ENCODE data around the gene DCT.
A peak's percentile ranks its signal among the peaks of the same experiment; 100 is the strongest.
"Not testable (repeated sequence)": the region's sequence is repeated elsewhere in the genome, so short reads cannot be mapped to it uniquely, and the experiment has no call there.

Gene DCT
- total RNA-seq: 0 to 1.2 (median 0.81) reads per million in 4 donors

DNA sequence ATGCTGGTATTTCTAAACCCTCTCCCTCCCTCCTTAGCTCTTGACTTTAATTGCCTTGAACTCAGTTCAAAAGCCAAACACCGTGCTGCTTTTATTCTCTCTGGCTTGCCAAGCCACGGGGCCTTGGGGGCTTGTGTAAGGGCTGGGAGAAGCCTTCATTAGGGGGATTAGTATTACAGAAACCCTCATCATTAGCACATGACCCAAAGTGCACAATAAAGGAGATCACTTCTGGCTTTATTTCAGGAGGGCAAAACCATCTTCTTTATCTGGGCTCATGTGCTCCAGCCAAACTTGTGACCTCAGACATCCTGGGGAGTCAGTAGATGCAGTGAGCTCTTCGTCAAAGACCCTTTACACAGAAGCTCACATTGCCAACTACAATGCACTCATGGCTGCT, at the start of gene DCT:
TSS of gene DCT (minus strand) at position 67 of the 400 bp plus-strand sequence. CDS start 427 bp downstream, outside the sequence.
- DNase-seq: no peak

DNA sequence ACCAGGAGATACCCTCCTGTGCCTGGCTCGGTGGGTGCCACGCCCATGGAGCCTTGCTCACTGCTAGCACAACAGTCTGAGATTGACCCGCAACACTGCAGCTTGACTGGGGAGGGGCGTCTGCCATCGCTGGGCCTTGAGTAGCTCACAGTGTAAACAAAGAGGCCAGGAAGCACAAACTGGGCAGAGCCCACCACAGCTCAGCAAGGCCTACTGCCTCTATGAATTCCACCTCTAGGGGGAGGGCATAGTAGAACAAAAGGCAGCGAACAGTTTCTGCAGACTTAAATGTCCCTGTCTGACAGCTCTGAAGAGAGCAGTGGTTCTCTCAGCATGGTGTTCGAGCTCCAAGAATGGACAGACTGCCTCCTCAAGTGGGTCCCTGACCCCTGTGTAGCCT, 47.5 kb upstream of the DCT start:
- not testable (repeated sequence) for DNase-seq

DNA sequence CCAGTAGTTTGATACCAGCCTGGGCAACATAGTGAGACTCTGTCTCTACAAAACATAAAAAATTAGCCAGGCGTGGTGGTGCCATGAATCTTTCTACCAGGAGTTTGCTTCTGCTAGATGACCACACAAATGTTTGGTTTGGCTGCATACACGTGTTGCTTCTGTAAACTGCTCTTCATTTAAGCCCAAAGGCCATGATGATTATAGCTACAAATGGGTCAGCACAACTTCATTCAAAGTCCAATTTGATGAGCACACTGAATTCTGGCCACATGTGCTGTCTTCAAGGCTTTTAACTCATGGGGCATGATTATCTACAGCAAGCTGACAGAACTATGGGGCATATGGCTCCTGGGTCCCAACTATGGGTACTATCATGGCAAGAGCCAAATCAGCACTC, 46.3 kb upstream of the DCT start:
- no peak for DNase-seq

DNA sequence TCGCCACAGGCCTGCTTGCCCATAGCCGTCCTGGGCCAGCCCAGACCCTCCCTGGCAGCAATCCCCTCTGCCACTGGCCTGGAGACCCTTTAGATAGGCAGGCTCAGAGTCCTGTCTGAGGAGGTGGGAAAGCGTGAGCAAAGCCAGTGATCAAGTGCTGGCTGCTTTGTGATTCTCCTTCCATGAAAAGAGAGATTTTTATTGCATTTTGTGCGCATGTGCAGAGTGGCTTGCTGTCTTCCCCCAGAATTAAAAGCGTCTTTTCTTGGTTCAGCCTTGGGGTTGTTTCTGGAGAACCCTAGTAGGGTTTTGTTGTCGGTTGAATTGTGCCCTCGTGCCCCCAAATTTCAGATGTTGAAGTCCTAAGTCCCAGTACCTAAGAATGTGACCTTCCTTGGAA, 44.9 kb upstream of the DCT start:
- DNase-seq: no peak

DNA sequence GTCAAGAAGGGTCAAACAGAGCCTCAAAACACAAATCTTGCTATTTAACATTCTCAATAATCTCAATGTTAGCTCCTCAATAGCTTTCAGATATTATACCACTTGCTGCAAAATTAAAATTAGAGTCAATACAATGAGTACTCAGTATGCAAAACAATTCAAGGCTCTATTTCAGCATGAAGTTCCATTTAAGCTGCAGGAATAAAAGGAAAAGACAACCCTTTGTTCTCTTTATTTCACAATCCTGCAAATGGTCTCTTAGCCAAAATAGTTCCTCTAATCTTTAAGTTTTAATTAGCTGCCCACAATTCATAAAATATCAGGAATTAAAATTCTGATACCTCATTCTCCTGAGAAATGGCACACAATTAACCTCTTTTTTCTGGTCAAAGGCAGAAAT, 40.5 kb upstream of the DCT start:
- DNase-seq: no peak

DNA sequence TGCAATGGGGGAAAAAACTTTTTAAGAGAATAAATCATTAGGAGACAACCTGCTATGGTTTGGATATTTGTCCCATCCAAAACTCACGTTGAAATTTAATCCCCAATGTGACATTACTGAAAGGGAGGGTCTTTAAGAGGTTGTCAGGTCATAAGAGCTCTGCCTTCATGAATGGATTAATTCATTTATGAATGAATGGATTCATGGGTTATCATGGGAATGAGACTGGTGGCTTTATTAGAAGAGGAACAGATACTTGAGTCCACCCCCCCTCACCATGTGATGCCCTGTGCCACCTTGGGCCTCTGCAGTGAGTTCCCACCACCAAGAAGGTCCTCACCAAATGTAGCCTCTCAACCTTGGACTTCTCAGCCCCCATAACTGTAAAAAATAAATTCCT, 37.0 kb upstream of the DCT start:
- no peak for DNase-seq

DNA sequence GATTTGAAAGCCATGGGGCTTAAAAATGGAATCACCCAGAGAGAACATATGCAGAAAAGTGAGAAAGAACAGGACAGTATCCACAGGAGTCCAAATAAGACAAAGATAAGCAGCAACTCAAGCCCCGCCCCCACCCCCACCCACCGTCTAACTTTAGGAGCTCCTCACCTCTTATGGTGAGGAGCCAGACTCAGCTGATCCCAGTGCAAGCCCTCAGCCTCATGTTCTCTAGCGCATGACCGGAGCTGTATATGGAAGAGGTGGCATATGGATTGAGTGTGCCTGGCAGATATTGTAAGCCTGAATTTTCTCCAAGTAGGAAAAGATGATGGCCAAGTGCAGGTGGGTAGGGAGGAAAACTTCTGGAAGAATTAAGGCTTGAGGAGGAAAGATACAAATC, 36.4 kb upstream of the DCT start:
- no peak for DNase-seq

DNA sequence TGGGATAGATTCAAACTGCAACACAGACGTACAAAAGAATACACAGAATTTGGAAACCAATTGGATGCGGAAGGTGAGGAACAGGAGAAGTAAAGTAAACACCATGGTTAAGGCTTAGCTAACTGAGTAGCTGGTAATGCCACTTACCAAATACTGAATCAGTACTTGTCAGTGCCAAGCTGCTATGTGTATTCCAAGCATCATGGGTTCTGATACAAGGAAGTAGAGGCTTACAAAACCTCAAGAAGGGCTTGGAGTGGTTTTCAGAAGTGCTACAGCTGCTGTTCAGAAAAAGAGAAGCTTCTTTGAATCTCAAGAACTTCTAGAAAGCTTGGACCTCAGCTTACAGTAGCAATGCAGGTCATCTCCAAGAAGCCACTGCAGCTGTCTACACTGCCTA, 35.9 kb upstream of the DCT start:
- DNase-seq: no peak

DNA sequence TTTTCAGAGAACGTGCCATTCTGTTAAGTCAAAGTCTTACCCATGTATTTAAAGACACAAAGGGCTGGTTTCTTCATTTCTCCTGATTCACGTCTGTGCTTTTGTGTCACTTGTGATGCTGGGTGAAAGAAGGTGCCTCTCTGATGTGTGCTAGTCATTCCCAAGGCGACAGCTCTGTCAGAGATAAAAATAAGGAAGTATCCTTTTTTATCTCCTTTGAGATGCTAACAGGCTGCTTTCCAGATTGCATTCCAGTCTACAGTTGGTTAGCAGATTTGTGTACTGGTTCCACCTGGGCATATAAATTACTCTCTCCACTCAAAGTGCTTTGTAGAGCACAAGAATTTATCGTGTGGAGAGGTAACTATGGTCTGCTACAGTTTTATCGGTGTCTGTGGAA, 33.5 kb upstream of the DCT start:
- DNase-seq: no peak

DNA sequence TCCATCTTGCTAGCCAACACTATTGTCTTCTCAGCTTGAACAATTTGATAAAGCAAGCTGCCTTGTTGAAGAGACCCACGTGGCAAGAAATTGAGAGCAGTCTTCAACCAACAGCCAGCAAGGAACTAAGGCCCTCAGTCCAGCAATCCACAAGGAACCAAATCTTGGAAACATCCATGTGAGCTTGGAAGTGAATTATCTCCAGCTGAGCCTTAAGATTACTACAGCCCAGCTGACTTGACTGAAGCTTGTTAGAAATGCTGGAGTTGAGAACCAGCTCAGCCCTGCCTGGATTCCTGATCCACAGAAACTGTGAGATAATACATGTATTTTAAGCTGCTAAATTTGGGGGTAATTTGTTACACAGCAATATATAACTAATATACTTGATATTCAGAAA, 26.2 kb upstream of the DCT start:
- DNase-seq: no peak

DNA sequence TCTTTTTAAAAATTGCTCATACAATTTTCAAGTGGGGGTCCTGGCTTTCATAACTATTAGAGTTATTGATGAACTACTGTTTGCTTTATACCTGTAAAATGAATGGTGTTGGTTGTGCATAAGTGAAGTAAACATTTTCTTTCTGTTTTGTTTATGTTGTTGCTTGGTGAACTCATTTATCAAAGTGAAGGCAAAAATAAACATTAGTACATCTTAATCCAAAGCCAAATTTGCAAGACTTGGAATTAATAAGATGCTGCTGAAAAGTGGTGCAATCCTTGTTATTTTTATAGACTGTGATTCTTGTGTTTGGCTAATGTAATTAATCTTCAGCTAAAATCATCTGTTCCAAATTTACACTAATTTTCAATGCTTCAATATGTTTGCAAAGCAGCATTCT, 24.4 kb upstream of the DCT start:
- no peak for DNase-seq

DNA sequence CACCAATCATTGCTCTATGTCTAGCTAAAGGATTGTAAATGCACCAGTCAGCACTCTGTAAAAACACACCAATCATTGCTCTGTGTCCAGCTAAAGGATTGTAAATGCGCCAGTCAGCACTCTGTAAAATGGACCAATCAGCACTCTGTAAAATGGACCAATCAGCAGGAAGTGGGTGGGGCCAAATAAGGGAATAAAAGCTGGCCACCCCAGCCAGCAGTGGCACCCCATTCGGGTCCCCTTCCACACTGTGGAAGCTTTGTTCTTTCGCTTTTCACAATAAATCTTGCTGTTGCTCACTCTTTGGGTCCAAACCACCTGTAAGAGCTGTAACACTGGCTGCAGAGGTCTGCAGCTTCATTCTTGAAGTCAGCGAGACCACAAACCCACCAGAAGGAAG, 19.3 kb upstream of the DCT start:
- not testable (repeated sequence) for DNase-seq

DNA sequence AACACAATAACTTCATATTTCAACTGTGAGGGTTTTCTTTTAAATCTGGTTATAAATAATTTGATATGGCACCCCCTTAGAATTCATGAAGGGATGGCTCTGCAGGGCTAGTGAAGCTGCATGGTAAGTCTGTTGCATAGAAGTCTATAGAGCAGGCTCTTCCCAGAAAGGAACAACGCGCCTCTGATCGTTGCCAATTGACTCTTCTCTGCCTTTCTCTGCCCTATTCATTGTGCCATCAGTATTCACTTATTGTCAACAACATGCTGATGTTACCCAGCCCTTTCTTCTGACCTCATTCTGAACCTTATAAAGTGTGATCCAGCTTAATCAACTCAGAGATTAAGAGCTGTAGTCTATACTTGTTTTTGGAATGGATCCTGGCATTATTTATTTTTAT, 16.3 kb upstream of the DCT start:
- DNase-seq: no peak

DNA sequence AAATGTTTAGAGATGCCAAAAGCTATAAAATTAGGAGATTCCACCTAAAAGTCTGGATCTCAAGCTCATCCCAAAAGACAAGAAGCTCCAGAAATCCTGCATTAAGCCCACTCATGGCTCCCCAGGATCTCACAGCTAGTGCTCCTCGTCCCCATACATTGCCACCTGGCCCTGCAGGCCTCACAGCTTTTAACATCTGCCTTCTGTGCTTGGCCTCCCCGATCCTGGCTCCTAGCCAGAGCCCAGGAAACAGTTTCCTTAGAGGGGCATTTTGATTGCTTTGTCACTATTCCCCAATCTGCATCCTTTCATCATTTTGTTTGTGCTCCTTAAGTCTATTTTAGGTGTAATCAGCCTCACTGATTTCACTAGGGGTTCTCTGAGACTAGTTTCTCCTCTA, 14.5 kb upstream of the DCT start:
- DNase-seq: no peak

DNA sequence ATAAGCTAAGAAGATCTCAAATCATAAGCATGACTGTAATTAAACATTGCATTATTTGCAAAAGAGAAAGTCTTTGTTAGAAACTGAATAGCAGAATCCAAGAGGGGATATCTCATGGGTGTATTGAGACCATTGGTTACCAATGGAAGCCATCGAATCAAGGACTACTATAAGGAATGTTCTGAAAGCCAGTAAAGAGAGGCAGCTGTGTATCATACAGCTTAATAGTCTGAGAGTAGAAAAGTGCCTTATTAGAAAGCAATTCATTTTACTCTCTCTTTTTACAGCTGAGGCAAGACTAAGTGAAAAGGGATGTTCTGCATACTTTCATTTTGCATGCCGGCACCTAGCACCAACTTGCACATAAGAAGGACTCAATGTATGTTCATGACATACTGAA, 7.6 kb upstream of the DCT start:
- DNase-seq: no peak

DNA sequence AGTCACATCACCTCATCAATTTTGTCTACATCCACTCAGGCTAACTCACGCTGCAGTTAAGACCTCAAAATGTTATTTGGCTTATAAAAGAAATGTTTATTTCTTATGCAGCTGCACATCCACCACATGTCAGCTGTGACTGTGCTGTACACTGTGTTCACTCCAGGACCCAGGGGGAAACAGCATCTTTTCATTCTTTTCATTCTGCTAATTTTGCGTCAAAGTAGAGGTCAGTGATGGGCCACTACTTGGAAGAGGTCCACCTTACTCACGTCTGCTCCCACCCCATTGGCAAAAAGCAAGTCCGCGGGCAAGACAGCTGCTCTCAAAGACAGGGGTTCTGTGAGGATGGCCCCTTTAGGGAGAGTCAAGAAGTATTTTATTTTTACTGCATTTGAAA, 4.5 kb upstream of the DCT start:
- DNase-seq: no peak

DNA sequence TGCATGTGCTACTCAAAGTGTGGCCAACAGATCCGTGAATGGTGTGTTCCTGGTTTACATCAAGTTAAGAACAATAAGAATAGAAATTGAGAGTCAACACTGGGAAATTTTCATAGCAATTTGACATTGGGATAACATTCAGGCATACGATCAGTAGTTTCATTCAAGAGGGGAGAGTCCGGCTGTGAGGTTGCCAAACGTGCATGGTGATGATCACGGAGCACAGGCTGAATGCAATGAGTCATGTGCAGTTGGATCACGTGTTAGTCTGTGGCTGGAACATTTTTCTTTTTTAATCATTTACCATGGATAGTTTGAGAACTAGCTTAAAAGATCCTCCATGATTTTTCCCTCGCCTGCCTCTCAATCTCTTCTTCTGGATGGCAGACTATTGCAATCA, 2.5 kb upstream of the DCT start:
- no peak for DNase-seq

DNA sequence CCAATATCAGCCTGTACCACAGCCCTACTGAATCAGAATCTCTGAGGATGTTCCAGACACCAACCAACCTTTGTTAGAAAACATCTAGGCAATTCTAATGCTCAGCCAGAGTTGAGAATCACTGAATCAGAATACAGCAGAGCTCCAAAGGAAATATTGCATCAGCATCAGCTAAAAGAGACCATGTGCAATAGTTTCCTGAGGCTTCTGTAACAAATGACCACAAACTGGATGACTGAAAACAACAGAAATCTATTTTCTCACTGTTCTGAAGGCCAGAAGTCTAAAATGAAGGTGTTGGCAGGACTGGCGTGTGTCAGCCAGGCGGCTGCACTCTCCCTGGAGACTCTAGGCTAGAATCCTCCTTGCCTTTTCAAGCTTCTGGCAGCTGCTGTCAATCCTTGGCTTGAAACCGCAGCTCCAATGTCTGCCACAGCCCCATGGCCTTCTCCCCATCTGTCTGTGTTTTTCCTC, 1.2 kb upstream of the DCT start:
- DNase-seq: peak in 1 of 5 donors; percentile 23

DNA sequence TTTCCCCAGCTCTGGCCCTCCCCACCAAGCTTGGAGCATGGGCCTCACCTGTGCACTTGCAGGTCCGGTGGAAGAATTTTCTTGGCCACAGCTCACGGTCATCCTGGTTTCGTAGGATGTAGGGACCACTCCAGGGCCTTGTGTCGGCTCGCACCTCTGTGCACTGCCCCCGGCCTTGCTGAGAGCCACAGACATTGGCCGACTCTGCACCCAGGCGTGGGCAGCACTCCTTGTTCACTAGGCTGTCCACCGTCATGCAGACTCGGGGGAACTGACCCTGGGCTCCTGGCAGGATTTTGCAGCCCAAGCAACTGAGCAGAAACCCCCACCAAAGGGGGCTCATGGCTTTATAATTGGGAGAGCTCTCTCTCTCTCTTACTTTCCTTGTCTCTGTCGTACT, 569 bp downstream of the DCT start:
- DNase-seq: no peak

DNA sequence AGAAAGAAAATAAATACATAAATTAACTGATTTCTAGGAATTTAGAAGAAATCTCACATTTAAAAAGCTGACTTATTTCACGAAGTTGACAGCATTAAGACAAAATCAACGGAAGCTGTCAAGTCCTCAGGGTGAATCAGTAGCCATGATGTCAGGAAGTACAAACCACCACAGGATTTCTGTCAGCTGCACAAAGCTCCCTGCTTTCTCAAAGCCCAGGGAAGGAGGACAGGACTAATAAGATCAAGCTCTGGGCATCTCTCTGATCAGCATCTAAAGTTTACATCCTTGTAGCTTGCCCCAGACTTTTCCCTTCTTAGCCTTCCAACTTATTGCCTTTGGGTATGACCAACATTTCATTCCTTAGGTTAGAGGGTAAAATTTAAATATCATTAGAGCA, 9.4 kb downstream of the DCT start:
- DNase-seq: no peak

DNA sequence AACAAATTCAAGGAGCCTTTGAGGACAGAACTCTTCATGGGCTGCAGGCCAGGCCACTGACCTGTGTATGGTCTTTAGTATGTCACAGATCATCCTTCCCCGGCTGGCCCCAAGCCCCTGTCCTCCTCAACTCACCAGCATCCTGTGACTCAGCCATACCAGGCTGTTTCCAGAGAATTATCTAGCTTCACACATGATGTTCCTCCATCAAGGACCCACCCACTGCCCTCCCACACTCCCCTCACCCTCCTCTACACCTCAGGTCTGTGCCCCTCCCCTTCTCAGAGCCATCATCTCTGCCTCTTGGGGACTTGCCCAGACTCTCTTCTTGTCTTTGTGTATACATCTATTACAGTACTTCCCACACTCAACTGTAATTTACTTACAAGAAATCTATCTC, 14.7 kb downstream of the DCT start:
- DNase-seq: no peak

DNA sequence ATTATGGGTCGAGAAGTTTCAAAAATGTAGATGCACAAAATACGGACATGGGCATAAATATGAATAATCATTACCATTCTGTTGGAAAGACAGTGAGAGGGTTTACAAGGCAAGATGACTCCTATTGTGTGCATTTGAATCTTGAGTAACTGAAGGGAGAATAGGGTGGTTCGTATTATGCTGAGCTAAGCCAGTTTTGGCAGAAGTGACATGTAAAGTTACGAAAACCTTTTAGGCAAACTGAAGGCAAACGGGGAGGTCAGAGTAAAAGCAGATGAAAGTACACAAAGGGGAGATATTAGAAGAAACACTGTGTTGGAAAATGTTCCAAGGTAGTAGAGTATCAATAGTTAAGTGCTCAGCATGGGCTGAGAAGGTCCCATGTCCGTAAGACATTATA, 16.8 kb downstream of the DCT start:
- no peak for DNase-seq

DNA sequence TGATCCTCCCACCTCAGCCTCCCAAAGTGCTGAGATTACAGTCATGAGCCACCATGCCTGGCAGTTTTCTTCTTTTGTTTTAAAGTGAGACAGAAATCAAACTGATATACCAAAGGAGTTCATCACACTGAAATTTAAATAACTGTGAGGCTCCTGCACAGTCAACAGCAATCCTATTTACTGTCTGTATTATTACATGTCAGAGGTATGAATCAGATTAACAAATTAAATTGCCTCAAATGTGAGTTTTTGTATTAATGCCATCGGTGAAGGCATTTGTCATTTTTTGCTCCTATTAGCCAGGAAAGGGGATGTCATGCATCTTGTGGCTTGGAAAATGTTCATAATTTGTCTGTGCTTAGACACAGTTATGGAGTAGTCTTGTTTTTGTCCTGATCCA, 20.4 kb downstream of the DCT start:
- no peak for DNase-seq

DNA sequence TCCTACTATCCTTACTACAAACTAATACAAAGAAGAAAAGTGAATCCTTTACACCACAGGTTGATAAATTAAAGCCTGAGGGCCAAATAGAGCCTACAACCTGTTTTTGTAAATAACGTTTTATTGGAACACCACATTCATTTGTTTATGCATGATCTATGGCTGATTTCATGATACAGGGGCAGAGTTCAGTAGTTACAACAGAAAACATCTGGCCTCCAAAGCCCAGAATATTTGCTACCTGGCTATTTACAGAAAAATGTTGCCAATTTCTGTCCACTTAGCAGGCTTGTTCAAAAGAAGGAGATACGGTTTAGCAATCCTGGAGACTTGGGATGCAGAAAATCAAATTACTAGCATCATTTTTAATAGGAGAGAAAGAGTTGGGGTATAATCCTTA, 24.1 kb downstream of the DCT start:
- DNase-seq: no peak

DNA sequence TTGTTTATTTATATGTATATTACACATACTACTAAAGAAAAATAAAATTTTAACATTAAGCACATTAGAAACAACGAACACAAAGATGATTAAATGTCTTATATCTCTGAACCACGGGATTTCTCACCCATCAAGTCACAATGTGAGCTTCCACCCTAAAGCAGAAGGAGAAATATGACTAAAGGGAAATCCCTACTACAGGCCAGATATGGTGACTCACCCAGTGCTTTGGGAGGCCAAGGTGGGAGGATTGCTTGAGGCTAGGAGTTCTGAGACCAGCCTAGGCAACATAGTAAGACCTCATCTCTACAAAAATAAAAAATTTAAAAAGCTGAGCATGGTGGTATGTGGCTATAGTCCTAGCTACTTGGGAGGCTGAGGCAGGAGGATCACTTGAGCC, 24.6 kb downstream of the DCT start:
- DNase-seq: no peak

DNA sequence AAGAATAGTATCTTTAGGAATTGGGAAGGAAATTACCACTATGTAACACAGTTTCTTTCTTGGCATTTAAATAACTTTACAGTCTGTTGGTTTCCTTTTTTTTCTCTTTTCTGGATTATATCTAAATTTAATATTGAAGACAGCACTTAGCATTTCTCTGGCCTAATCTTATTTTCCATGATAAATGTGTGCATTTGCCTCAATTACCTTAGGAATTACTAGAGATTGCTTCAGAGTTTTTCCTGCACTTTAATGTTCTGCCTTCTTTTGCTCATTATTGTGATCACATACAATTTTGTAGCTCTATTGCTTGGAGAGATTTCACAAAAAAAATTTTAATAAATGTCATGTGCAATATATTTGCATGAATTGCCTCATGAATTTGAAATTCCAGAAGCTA, 25.1 kb downstream of the DCT start:
- no peak for DNase-seq
